ENCODE data around the gene OR2AG1. TPM values are rescaled to one million over a fixed set of nuclear protein-coding genes. Genes with fewer than 3 reads are reported as not detected.

OR2AG1 gene
- total and polyA plus RNA-seq, 10 donors: 0.20 to 0.26 TPM; not detected in 8

DNA sequence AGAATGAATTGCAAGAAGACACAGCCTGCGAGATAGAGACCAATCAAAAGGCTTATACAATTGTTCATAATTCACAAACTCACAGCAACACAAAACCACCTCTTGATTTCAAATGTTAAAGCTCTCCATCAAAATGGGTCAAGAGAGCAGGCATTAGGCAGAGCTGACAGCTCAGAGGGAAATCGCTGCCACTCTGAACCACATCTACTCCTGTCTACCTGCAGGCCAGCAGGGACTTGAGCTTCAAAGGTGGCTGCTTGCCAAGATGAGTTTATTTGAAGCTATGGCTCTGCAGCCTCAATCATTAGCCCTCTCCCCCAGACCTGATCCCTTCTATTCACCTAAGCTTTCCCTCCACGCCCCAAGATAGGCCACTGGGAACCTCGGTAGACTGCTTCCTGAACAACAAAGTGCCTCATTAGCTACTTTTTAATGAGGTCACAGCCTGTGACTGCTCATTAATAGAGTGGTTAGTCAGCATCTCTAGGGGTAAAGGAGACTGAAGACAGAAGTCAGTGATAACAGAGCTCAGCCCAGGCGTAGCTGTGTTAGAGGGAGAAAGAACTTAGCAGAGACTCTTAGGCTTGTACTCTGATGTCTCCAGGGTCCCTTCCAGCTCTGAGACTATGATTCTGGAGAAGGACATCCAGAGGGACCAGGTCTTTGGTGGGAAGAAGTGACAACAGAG lies 41.5 kb downstream of the OR2AG1 start:
- no peak overlapping the region for H3K27ac ChIP-seq
- no peaks in the 10 kb centered on the region for H3K36me3 ChIP-seq
- no peak for DNase-seq
- no peaks in the 10 kb centered on the region for H3K4me1 ChIP-seq
- WGBS, 5 donors: 72 to 86% (median 77%) methylated on average over 5 of the region's 5 CpGs
- TF ChIP-seq, protein P1, sequence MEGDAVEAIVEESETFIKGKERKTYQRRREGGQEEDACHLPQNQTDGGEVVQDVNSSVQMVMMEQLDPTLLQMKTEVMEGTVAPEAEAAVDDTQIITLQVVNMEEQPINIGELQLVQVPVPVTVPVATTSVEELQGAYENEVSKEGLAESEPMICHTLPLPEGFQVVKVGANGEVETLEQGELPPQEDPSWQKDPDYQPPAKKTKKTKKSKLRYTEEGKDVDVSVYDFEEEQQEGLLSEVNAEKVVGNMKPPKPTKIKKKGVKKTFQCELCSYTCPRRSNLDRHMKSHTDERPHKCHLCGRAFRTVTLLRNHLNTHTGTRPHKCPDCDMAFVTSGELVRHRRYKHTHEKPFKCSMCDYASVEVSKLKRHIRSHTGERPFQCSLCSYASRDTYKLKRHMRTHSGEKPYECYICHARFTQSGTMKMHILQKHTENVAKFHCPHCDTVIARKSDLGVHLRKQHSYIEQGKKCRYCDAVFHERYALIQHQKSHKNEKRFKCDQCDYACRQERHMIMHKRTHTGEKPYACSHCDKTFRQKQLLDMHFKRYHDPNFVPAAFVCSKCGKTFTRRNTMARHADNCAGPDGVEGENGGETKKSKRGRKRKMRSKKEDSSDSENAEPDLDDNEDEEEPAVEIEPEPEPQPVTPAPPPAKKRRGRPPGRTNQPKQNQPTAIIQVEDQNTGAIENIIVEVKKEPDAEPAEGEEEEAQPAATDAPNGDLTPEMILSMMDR (IDR thresholded peaks at IDR 0.05 in 8 of 11, conservative IDR thresholded peaks at IDR 0.05 in 3 of 11): no peak
- TF ChIP-seq POLR2AphosphoS5 (IDR thresholded peaks at IDR 0.05): no peak
- no peak for TF ChIP-seq POLR2A (IDR thresholded peaks at IDR 0.05)
- H3K27me3 ChIP-seq (replicated peaks in 1 of 7): no peaks in the 10 kb centered on the region
- peaks cover 0 to 13% (median 0%) of the 10 kb centered on the region in 8 donors for H3K9me3 ChIP-seq
- intact Hi-C loops (cut with DNase I; ENCODE audit: low total_unique reads): no loop called here
- no peak overlapping the region for H3K4me3 ChIP-seq

DNA sequence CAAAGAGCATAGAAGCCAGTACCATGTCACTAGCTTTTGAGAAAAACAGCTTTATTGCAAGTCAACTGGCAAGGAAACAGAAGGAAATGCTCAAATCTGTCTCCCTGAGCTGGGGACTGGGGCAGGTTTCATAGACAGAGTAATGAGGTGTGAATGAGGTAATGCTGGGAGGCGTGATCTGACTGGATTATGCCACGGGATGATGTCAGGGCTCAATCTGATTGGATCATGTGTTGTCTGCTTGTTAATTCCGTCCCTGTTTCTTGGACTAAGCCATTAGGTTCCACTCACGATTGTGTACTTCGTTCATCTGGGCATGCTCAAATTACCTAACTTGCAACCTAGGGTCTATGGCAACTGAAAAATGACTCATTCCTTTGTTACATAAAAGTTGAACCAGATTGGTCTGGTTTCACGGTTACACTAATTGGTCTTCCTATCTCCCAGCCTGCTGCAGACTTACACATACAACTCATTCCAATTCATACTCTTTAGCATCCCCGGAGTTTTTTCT lies 42.5 kb downstream of the OR2AG1 start:
- H3K36me3 ChIP-seq: no peaks in the 10 kb centered on the region
- no peak overlapping the region for H3K4me3 ChIP-seq
- intact Hi-C loops (cut with DNase I; ENCODE audit: low total_unique reads): no loop called here
- H3K9me3 ChIP-seq: peaks cover 0 to 6% (median 0%) of the 10 kb centered on the region in 8 donors
- H3K27ac ChIP-seq: no peak overlapping the region
- H3K27me3 ChIP-seq (replicated peaks in 1 of 7): no peaks in the 10 kb centered on the region
- DNase-seq: no peak
- TF ChIP-seq, protein P1 (IDR thresholded peaks at IDR 0.05 in 8 of 11, conservative IDR thresholded peaks at IDR 0.05 in 3 of 11): no peak
- TF ChIP-seq POLR2AphosphoS5 (IDR thresholded peaks at IDR 0.05) (no peak), POLR2A (IDR thresholded peaks at IDR 0.05) (no peak)
- H3K4me1 ChIP-seq: no peaks in the 10 kb centered on the region
- 82 to 90% (median 82%) methylated on average over 7 of the region's 7 CpGs for WGBS, 5 donors

DNA sequence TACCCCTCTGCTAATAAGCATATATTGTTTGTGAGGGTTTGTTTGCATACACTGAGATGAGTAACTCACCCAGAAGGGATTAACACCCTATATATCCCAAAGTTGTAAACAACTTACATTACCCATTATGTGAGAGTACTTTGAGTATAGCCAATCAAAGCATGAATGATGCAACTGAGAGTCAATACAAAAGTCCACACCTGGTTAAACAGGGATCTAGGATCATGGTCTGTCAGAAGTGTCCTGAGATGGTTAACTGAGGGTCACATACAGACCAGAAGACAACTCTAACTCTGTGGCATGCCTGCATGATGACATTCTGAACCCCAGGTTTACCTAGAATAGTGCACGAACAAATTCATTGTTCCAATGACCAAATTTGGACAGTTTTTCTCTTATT lies 45.3 kb downstream of the OR2AG1 start:
- intact Hi-C loops (cut with DNase I; ENCODE audit: low total_unique reads): no loop called here
- TF ChIP-seq, protein P1 (IDR thresholded peaks at IDR 0.05 in 8 of 11, conservative IDR thresholded peaks at IDR 0.05 in 3 of 11): no peak
- TF ChIP-seq POLR2A (IDR thresholded peaks at IDR 0.05) (no peak), POLR2AphosphoS5 (IDR thresholded peaks at IDR 0.05) (no peak)
- WGBS, 5 donors: 78 to 96% (median 88%) methylated on average over 1 of the region's 1 CpG

DNA sequence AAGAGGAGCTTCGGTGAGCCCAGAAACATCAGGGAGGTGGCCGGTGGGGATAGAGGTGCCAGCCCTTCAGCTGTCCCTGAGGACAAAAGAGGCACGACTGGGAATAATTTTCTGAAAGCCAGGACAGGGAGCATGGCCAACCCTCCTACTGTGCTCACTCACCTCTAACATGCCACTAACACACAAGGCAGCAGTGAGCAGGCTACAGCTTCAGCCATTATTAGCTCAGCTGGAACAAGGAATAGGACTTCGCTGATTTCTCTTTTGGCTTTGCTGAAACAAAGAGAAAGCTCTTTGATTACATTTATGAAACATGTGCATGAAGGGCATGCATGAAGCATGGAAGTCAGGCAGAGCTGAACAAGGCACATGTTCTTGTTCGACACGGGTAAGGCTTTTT lies 50.5 kb downstream of the OR2AG1 start:
- DNase-seq: no peak
- 82 to 93% (median 84%) methylated on average over 6 of the region's 6 CpGs for WGBS, 5 donors
- no peaks in the 10 kb centered on the region for H3K27me3 ChIP-seq (replicated peaks in 1 of 7)

More for the DNA sequence above, 45.3 kb downstream of the OR2AG1 start:
- no peak overlapping the region for H3K27ac ChIP-seq
- no peaks in the 10 kb centered on the region for H3K36me3 ChIP-seq
- peaks cover 0 to 6% (median 0%) of the 10 kb centered on the region in 6 donors for H3K4me1 ChIP-seq
- H3K9me3 ChIP-seq: no peaks in the 10 kb centered on the region
- H3K4me3 ChIP-seq: no peak overlapping the region
- DNase-seq: no peak
- no peaks in the 10 kb centered on the region for H3K27me3 ChIP-seq (replicated peaks in 1 of 7)

More for the DNA sequence above, 50.5 kb downstream of the OR2AG1 start:
- Histone ChIP-seq H3K27ac (no peak overlapping the region), H3K36me3 (no peaks in the 10 kb centered on the region), H3K4me1 (peaks cover 0 to 12% (median 0%) of the 10 kb centered on the region in 6 donors), H3K9me3 (no peaks in the 10 kb centered on the region), H3K4me3 (no peak overlapping the region)
- intact Hi-C loops (cut with DNase I; ENCODE audit: low total_unique reads): no loop called here
- TF ChIP-seq POLR2AphosphoS5 (IDR thresholded peaks at IDR 0.05): no peak
- TF ChIP-seq, protein P1 (IDR thresholded peaks at IDR 0.05 in 8 of 11, conservative IDR thresholded peaks at IDR 0.05 in 3 of 11): no peak
- no peak for TF ChIP-seq POLR2A (IDR thresholded peaks at IDR 0.05)
